ENCODE results near the gene MOB4.
"Not testable (repeated sequence)": the region's sequence is repeated elsewhere in the genome, so short reads cannot be mapped to it uniquely, and the experiment has no call there.

The MOB4 gene
- total RNA-seq: 6.4 to 24.5 (median 14.7) reads per million in 17 experiments

DNA sequence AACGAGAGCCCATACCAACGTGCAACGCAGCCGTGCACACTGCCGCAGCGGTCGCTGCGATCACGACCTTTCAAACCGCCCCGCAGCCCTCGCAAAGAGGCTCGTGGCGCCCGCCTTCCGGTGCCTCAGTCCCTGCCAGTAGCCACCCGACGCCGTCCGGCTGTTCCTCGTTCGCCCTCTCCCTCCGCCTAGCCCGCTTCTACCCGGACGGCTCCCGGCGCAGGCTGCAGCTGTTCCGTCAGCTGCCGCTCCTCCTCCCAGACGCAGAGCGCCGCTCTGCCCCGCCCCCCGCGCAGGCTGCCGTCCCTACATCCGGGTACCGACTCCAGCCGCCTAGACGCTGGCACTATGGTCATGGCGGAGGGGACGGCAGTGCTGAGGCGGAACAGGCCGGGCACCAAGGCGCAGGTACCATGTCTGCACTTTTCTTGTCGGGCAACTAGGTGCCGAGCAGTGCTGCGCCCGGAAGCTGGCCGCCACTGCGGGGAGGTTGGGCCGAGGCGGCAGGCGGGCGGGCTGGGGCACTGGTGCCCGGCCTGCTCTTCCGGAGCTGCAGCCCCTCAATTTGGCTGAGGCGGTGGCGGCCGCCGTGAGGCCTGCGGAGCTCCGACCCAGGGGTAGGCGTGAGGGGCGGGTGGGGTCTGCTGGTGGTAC is at the start of gene MOB4:
Gene MOB4 (plus strand): TSS at position 328 of the 654 bp plus-strand sequence. CDS start 21 bp downstream, at position 349.
- DNase-seq: peak; percentile 98 to 99 (median 98)

DNA sequence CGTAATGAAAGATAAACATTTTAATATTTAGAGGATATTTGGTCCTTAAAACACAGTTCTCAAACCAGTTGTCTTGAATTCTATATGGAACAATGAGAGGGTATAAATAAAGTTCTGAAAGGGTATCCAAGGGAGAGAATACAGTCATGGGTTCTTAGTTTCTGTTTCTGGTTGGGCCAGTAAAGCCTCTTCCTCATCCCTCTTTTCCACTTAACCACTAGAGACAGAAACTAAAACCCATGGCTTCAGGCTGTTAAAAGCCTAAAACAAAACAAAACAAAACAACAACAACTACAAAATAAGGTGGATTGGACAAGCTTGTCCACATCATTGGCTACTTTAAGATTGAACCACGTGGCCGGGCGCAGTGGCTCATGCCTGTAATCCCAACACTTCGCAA is 43.7 kb upstream of the MOB4 start:
- DNase-seq: no peak

DNA sequence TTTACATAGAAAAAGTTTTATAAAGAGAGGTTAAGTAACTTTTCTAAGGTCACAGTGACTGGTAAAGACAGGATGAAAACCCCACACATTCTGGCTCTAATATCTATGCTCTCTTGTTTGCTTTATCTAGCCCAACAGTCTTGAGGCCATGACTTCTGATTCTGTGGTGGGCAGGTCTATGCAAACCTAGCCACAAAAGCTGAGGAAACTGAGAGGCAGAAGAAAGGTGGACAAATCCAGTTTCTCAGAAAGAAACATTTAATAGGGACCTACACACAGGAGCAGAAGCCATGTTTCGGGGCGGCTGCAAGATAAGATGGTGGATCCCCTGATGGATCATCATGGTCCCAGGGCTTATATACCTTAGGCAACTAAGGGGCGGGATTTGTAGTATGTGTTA is 38.1 kb upstream of the MOB4 start:
- no peak for DNase-seq

DNA sequence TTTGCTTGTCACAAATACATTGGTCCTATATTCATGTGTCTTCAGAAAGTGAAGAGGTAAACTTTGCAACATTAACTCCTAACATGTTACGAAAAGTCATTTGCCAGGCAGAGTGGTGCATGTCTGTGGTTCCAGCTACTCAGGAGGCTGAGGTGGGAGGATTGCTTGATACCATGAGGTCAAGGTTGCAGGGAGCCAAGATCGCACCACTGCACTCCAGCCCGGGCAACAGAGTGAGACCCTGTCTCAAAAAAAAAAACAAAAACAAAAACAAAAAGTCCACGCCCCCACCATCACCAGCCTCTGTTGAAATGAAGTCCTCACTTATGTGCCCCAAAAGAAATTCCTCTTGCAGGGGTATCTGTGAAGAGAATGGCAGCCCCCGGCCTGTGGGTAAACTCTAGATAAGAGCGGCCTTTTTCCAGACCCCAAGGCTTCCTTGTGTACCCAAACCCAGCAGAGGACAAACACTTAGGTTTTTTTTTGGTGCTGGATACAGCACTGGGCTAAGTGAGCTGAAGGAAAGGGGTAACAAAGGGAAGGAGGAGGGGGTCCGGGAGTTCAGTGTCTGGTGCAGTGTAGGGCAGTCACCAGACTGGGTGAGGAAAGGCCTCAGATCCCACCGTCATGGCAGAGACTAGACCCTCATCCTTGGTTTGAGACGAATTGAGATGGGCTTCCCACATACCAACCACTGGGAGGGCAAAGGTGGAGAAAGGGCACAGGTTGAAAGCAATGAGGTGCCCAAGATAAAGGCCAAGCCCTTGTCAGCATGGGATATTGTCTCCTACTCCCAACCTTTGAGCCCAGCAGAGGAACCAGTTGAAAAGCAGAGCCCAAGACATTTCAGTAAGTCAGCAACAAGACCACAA is 35.5 kb upstream of the MOB4 start:
- DNase-seq: no peak

DNA sequence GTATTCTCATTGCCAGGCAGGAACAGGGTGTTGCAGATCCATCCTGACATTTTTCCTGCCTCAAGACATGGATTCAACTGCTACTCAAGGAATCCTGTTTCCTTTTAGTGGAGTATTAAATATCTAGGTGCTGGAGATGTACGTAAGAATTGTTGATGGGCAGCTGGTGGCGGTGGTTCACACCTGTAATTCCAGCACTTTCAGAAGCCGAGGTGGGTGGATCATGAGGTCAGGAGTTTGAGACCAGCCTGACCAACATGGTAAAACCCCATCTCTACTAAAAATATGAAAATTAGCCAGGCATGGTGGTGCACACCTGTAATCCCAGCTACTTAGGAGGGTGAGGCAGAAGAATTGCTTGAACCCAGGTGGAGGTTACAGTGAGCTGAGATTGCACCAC is 31.6 kb upstream of the MOB4 start:
- not testable (repeated sequence) for DNase-seq

DNA sequence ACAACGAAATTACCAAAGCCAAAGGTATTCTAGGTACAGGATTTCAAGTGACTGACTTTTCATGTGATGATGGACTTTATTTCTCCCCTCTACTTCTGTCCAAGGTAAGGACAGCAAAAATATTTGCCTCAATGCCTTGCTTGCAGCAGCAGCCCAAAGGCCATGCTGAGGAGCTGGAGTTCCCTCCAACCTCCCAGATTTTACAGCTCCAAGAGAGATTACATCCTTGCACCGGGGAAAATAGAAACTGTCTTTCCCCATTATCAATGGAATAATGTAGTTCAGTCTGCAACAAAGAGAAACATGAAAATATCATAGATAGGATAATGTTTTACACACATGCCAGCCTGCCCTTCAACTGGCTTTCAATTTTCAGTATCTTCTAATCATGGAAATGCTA is 29.7 kb upstream of the MOB4 start:
- no peak for DNase-seq

DNA sequence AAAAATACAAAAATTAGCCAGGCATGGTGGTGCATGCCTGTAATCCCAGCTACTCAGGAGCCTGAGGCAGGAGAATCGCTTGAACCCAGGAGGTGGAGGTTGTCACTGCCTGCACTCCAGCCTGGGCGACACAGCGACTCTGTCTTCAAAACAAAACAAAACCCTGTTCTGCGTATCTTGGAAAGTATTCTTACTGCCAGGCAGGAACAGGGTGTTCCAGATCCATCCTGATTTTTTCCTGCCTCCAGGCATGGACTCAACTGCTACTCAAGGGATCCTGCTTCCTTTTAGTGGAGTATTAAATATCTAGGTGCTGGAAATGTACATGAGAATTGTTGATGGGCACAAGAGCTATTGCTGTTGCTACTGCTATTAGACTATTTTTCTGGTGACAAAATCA is 28.5 kb upstream of the MOB4 start:
- no peak for DNase-seq

DNA sequence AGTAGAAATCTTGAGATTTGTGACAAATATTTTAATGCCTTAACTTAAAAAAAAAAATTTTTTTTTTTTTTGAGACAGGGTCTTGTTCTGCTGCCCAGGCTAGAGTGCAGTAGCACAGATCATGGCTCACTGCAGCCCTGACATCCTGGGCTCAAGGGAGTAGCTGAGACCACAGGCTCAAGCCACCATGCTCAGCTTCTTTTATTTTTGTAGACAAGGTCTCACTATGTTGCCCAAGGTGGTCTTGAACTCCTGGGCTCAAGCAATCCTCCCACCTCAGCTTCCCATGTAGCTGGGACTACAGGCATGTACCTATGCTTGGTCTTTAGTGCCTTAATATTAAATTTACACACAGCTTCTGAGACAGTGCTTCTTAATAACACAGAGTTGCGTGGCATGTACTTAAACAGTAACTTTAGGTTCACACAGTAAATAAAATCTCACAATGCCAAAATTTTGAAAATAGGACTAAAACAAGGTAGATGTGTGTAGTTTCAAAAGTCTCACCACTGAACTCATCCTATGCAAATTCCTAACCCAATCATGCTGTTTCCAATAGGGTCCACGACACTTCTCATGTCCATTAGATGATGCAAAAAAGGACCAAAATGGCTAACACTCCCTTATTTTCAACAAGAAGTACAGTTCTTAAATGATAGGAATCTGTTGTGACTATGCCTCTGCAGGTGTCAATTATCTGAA is 20.3 kb upstream of the MOB4 start:
- DNase-seq: no peak

DNA sequence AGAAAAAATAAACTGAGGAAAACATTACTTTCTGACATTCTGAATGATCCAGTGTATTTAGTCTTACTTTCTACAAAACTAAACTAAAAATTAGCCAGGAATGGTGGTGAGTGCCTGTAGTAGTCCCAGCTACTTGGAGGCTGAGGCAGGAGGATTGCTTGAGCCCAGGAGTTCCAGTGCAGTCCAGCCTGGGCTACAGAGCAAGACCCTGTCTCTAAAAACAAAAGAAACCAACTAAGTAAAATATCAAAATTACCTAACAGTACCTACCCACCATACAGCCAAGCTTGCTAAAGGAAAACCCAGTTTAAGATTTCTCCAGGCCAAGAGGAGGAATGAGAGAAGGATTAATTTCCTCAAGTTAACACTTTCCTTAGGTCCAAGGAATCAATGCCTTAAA is 19.2 kb upstream of the MOB4 start:
- no peak for DNase-seq

DNA sequence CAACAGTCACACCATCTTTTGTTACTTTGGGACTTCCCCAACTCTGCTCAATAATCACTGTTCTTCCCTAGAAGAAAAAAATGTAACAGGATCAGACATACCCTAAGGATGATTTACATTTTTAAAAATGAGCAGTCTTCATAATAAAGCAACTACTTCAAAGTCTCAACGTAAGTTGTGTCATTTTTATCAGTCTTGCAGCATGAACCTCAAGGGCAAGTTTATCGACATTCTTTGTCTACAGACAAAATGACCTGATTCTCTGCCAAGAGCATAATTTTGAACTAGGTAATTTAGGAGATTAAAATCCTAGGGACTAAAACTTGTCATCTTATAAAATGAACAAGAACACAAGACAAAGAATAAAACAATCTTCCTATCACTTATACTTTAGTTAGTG is 18.5 kb upstream of the MOB4 start:
- DNase-seq: no peak

DNA sequence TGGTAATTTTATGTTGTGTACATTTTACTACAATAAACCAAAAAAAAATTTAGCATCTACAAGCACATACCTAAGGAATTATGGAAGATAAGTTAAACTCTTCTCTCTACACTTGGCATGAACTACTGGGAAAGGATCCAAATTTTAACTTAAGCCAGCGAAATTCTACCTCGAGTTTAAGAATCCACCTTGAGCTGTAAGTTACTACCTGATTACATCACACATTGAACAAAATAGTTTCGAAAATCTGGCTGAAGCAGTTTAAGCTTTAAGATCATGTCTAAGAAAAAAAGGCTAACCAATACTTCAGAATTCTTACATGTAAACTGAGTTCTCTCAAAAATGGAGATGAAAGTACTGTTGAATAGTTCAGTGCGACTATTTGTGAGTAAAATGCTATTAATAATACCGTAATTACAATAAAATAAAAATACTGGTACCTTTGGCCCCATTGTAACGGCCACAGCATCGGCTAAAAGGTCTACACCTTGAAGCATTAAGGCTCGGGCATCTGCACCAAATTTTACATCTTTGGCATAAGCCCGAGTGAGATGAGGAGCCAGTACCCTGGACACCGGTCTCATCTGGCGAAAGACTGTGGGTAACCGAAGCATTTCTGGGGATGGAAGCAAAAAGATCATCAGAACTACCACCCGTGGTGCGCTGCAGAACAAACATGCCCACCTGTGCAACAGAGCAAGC is 17.5 kb upstream of the MOB4 start:
- no peak for DNase-seq

DNA sequence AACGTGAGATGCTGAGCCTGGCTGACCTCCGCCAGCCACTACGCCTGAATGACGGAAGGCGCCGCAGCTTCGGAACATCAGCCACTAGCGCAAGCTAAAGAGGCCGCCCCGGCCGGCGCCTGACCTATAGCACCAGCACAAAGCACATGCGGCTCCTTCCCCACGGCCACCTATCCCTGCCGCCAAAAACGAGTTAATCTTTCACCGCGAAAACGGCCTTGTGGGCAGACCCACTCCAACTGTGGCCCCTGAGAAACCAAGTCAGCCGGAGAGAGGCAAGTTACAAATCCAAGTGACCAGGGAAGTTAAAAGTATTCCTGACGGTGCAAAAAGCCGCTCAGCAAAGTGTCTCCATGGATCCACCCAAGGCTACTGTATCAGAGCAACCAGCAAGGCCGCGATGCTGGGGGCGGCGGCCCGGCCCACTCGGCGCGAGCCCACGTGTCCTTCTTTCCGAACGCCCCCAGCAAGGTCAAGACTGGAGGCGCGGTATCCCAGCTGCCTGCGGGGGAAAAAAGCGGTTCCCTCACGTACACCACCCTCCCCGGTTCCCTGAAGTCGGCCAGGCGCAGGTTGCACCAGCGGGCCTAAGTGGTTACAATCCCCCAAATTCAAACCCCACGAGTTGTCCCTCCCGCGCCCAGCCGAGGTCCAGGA is 16.8 kb upstream of the MOB4 start:
- peak; percentile 69 to 84 (median 73) for DNase-seq

DNA sequence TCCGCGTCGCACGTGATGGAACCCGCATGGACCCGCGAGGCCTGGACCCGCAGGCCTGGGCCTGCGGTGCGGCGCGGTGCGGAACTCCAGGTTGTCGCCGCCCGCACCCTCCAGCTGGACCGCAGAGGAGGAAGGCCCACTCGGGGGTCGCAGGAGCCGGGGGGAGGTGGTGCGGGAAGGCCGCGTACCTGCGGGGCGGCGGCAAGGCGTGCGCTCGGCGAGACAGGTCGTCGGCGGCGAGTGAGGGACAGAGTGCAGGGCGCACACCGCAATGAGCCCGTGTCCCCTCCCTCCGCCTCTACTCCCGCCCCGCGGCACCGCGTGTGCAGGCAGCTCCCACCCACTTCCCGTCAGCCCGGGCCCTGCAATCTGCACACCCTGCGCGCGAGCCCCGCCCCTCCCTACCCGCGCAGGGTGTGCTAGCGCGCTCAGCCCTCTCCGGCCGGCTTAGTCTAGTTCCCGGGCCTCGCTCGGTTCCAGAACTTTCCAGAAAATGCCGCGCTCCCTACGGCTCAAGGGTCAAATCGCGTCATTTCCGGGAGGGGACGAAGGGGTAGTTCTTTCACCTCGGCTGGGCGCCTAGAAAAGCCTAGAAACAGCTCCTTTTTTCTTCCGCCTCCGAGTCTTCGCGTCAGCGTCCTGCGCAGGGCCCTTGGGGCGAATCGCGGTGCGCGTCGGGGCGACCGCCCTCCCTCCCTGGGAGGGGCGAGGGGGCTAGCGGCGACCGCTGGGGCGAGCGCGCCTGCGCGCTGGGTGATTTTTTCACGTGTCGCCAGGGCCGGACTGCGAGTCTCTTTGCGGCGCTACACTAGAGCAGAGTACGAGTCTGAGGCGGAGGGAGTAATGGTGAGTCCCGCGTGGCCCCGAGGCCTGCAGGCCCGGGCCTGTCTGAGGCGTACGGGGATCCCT is 16.0 kb upstream of the MOB4 start, which contains the start of the genes HSPD1 and HSPE1:
Gene HSPD1 (minus strand): TSS at position 247 of the 909 bp plus-strand sequence. CDS start 992 bp downstream, outside the sequence.
Gene HSPE1 (plus strand): TSS at position 786 of the 909 bp plus-strand sequence. CDS start 58 bp downstream, at position 844.
- DNase-seq: peak; percentile 99 to 100 (median 100)

DNA sequence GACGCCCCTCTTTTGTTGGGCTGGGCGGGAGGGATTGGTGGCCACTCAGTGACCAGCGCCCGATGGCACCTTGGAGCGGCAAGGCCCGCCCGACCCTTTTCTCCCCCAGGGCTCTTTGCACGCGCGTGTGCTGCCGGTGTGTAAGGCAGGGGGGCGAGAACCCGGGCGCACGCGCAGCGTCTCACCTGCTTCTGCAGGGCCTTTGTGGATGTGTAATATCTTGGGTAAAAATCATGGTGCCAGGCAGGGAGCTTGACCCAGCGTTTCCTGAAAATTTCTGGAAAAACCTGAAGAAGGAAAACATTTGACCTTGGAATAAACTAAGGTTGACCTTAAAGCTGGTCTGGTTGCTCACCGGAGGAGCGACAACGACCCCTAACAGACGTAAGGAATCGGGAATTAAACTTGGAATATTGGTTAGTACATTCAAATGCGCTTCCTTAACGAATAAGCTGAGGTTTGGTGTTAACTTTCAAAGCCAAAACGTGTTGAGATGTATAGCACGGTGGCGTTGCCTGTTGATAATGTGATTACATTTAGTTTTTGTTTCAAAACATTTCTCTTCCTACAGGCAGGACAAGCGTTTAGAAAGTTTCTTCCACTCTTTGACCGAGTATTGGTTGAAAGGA is 15.2 kb upstream of the MOB4 start:
- DNase-seq: peak in 2 of 4 experiments; percentile 15 to 25

DNA sequence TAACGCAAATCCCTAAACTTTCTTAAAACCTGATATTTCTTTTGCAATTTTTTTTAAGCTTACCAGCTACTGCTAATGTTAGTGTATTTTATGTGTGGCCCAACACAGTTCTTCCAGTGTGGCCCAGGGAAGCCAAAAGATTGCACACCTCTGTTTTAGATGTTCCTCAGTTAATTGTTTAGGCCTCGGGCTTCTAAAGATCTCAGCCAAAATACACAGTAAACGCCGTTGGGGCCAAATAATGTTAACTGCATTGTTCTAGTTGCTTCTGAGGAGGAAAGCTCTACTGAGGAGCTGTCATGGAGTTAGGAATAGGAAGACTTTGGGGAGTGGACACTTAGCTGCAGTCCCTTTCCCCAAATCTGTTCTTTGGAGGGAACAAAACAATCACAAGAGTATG is 13.7 kb upstream of the MOB4 start:
- no peak for DNase-seq

DNA sequence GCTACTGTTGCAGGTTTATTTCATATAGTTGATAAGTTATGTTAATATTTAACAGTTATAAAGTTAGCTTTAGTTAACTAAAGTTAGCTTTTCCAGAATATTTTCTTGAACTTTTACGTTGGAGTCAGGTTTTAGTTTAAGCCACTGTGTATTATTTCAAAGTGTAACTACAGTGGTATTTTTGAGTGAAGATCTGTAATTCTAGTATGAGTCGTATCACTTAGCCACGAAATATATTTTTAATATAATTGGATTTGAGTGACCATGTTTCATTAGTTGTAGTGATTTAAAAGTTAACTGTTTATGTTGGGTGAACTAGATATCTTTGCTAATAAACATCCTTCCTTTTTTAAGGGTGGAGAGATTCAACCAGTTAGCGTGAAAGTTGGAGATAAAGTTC is 13.2 kb upstream of the MOB4 start:
- no peak for DNase-seq

DNA sequence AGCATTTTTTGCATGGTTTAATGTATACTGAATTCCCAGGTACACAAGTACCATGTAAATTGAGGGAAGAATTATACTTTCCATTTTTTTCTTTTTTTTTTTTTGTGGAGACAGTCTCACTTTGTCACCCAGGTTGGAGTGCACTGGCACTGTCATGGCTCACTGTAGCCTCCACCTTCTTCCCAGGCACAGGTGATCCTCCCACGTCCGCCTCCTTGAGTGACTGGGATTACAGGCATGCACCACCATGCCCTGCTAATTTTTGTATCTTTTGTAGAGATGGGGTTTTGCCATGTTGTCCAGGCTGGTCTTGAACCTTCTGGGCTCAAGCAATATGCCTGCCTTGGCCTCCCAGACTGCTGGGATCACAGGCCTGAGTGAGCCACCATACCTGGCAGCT is 11.9 kb upstream of the MOB4 start:
- DNase-seq: no peak

DNA sequence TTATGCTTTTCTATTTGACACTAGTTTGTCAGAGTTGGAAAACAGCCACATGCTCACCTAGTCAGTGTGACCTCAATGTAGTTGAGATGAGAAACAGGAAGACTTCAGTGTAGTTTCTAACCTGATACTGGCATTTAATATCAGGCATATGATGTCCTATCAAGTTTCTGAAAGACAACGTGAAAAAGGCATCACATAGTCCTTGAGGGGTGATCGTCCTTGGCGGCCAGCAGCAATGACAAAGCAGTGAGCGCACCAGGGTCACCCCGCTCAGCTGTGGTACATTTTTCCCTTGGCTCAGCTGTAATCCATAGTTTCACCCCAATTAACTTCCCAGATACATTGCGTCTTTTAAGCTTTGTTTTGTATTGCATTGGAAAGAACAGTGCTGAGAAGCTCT is 11.4 kb upstream of the MOB4 start:
- no peak for DNase-seq

DNA sequence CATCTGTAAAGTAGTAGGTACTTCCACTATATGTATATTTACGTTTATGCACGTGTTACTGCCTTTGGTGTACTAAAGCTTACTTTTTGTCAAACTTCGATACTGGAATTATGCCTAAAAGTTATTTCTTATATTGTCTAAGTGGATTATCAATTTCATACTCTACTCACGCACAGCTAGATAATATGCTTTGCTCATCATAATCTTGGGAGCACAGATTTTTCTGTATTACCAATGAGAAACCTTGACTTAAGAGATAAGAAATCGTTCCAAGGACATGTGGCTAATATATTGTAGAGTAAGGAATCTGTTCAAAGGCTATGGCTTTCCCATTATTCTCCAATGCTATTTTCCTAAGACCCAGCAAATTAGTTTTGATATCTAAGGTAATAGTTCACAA is 9.2 kb upstream of the MOB4 start:
- DNase-seq: no peak

DNA sequence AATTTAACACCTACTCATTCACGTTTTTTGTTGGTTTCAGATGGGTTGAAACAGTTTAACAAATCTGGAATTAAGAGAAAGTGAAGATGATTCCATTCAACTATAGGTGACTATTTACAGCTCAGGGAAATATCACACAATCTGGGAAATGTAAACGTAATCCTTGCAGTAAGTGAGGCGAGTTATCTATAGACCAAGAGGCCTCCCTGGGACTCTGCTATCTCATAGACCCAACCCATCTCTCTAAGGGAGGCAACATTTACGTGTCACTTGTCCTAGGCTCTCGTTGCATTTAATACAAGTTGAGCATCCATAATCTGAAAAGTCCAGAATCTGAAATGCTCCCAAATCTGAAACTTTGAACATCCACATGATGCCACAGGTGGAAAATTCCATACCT is 2.0 kb upstream of the MOB4 start:
- no peak for DNase-seq
